A673 (cell line): ENCODE results near the gene RNF123. TPM values are rescaled to one million over a fixed set of nuclear protein-coding genes. Genes with fewer than 3 reads are reported as not detected.

Source experiments
- BruUV-seq: library from RNA; stranded (reverse); fragments of 400-500 nt; replicated peaks from 2 replicates; lab custom pipeline; 2021; lab: Mats Ljungman, UMichigan
- CTCF ChIA-PET: fragments of 300-600 bp; sonication (Branson Sonifier 250); formaldehyde crosslinking; loops from one replicate; lab custom pipeline; 2022; ENCODE audit warnings: antibody characterized with exemption; lab: Charles Lee
- POLR2A ChIA-PET: fragments of 300-600 bp; sonication (Branson Sonifier 250); formaldehyde crosslinking; loops from one replicate; lab custom pipeline; 2022; ENCODE audit warnings: antibody characterized with exemption; ENCODE audit not compliant: low non-redundant PET; lab: Charles Lee
- DNase-seq: peaks from one replicate; pipeline ENCODE4 v3.0.0-alpha.2; 2015; ENCODE audit warnings: low spot score
- H3K27ac ChIP-seq: fragments of 200-600 bp; sonication (generic); 2 replicates; pipeline ENCODE4 v1.5.1; 2016; ENCODE audit warnings: mixed run types, low read depth, mild to moderate bottlenecking, mixed read lengths, antibody characterized with exemption, low read length; ENCODE audit not compliant: poor library complexity, severe bottlenecking
- H3K27me3 ChIP-seq: fragments of 200-600 bp; sonication (generic); replicated peaks from 2 replicates; pipeline ENCODE4 v1.6.1; 2017; ENCODE audit warnings: mixed run types, low read depth, mild to moderate bottlenecking, mixed read lengths, antibody characterized with exemption, low read length; ENCODE audit not compliant: insufficient read depth, poor library complexity
- H3K36me3 ChIP-seq: fragments of 200-600 bp; sonication (generic); 2 replicates; pipeline ENCODE4 v1.6.1; 2016; ENCODE audit warnings: mixed run types, mild to moderate bottlenecking, mixed read lengths, antibody characterized with exemption, low read length; ENCODE audit not compliant: insufficient read depth, poor library complexity, severe bottlenecking
- H3K4me1 ChIP-seq: fragments of 200-600 bp; sonication (generic); 2 replicates; pipeline ENCODE4 v1.6.1; 2017; ENCODE audit warnings: mixed run types, mild to moderate bottlenecking, mixed read lengths, antibody characterized with exemption, low read length; ENCODE audit not compliant: insufficient read depth, poor library complexity, severe bottlenecking
- H3K4me3 ChIP-seq: fragments of 200-600 bp; sonication (generic); 2 replicates; pipeline ENCODE4 v1.5.1; 2016; ENCODE audit warnings: low read depth, mixed run types, mild to moderate bottlenecking, mixed read lengths, low read length; ENCODE audit not compliant: poor library complexity, severe bottlenecking
- H3K9me3 ChIP-seq: fragments of 200-600 bp; sonication (generic); 2 replicates; pipeline ENCODE4 v1.6.1; 2016; ENCODE audit warnings: mixed run types, low read depth, mild to moderate bottlenecking, mixed read lengths, antibody characterized with exemption, low read length; ENCODE audit not compliant: poor library complexity, severe bottlenecking
- CTCF ChIP-seq: fragments of 300-800, 200-600 bp; sonication (generic); conservative IDR thresholded peaks from 2 replicates; pipeline ENCODE4 v1.5.1; 2017; ENCODE audit warnings: low read depth, mild to moderate bottlenecking, antibody characterized with exemption, low read length, moderate library complexity, mixed read lengths
- EZH2 ChIP-seq: fragments of 200-600 bp; sonication (generic); IDR thresholded peaks from 2 replicates; pipeline ENCODE4 v1.6.1; 2017; ENCODE audit warnings: borderline replicate concordance, low read depth, mild to moderate bottlenecking, mixed read lengths, antibody characterized with exemption, low read length; ENCODE audit not compliant: poor library complexity, severe bottlenecking
- intact Hi-C: fragments of 100-400 bp; cut with micrococcal nuclease; formaldehyde crosslinking; loops from one replicate; pipeline ENCODE4 v1.10.0; 2022; ENCODE audit not compliant: unreplicated experiment
- total RNA-seq: library from RNA; stranded (reverse); gene quantifications from 2 replicates; pipeline ENCODE4 v1.2.3, GENCODE V29; 2021

RNF123 gene
- total RNA-seq, 1 experiment from 2014 or later: 31.5 TPM

GRCh38 chr3:49703443-49703927 lies 14.1 kb downstream of the RNF123 start:
- Histone ChIP-seq H3K4me1 (no peaks in the 10 kb centered on the region), H3K4me3 (no peak overlapping the region), H3K9me3 (no peaks in the 10 kb centered on the region), H3K27me3 (no peaks in the 10 kb centered on the region), H3K36me3 (no peaks in the 10 kb centered on the region), H3K27ac (no peak overlapping the region)
- ChIA-PET CTCF (interaction anchor here (1.0 kb wide), 1 partner anchor 135 kb away, joined by 6 read pairs; no protein-coding TSS in a partner anchor), POLR2A (no interaction called here)
- intact Hi-C loops: loop anchor here (5.0 kb wide), 1 partner anchor 204 kb away; no protein-coding TSS in a partner anchor
- BruUV-seq: no TSS peak
- no peak for TF ChIP-seq EZH2
- TF ChIP-seq CTCF: peak; percentile 63
- DNase-seq: peak; percentile 60

GRCh38 chr3:49703956-49704355 lies 14.6 kb downstream of the RNF123 start:
- no peaks in the 10 kb centered on the region for H3K4me1 ChIP-seq
- H3K4me3 ChIP-seq: no peak overlapping the region
- BruUV-seq: no TSS peak
- intact Hi-C loops: loop anchor here (5.0 kb wide), 1 partner anchor 203 kb away; no protein-coding TSS in a partner anchor
- ChIA-PET CTCF (interaction anchor here (1.0 kb wide), 1 partner anchor 135 kb away, joined by 6 read pairs; no protein-coding TSS in a partner anchor), POLR2A (no interaction called here)
- no peaks in the 10 kb centered on the region for H3K27me3 ChIP-seq
- H3K9me3 ChIP-seq: no peaks in the 10 kb centered on the region
- H3K36me3 ChIP-seq: no peaks in the 10 kb centered on the region
- no peak overlapping the region for H3K27ac ChIP-seq
- TF ChIP-seq EZH2 (no peak), CTCF (no peak)
- no peak for DNase-seq

GRCh38 chr3:49704629-49705028 lies 15.3 kb downstream of the RNF123 start:
- intact Hi-C loops: loop anchor here (5.0 kb wide), 1 partner anchor 203 kb away; no protein-coding TSS in a partner anchor
- Histone ChIP-seq H3K27me3 (no peaks in the 10 kb centered on the region), H3K4me3 (no peak overlapping the region), H3K9me3 (no peaks in the 10 kb centered on the region), H3K36me3 (no peaks in the 10 kb centered on the region), H3K4me1 (no peaks in the 10 kb centered on the region), H3K27ac (no peak overlapping the region)
- POLR2A ChIA-PET: no interaction called here
- TF ChIP-seq CTCF (no peak), EZH2 (no peak)
- no peak for DNase-seq
- no TSS peak for BruUV-seq
- CTCF ChIA-PET: no interaction called here
